WTC11 (cell line): ENCODE measurements around the gene COX6B1. TPM values are rescaled to one million over a fixed set of nuclear protein-coding genes. Genes with fewer than 3 reads are reported as not detected.
A peak's percentile ranks its signal among the peaks of the same experiment; 100 is the strongest.

ENCODE experiments used
- ATAC-seq: fragments of 200-7000 bp; cut with Tn5 transposase; 2 replicates; pipeline ENCODE4 v1.10.0; 2021; ENCODE audit warnings: mild to moderate bottlenecking, moderate library complexity
- CTCF ChIA-PET: fragments of 300-600 bp; sonication (Branson Sonifier 250); formaldehyde crosslinking; loops from one replicate; lab custom pipeline; 2021; ENCODE audit warnings: antibody characterized with exemption; lab: Charles Lee
- POLR2A ChIA-PET: fragments of 350-600 bp; sonication (Branson Sonifier 250); formaldehyde crosslinking; loops from one replicate; lab custom pipeline; 2021; ENCODE audit warnings: antibody characterized with exemption; lab: Charles Lee
- DNase-seq: peaks from one replicate; pipeline ENCODE4 v3.0.0; 2021; ENCODE audit warnings: low spot score
- H3K27ac Mint-ChIP-seq: 2 replicates; pipeline ENCODE4 v1.8.0; 2021; ENCODE audit warnings: mixed read lengths
- H3K27me3 Mint-ChIP-seq: 2 replicates; pipeline ENCODE4 v1.8.0; 2021; ENCODE audit warnings: low read depth, mild to moderate bottlenecking, moderate library complexity, mixed read lengths
- H3K36me3 Mint-ChIP-seq: 2 replicates; pipeline ENCODE4 v1.8.0; 2021; ENCODE audit warnings: mixed read lengths
- H3K4me1 Mint-ChIP-seq: 2 replicates; pipeline ENCODE4 v1.8.0; 2022; ENCODE audit warnings: mixed read lengths
- H3K4me3 Mint-ChIP-seq: 2 replicates; pipeline ENCODE4 v1.8.0; 2021; ENCODE audit warnings: mild to moderate bottlenecking, moderate library complexity, mixed read lengths
- H3K9me3 Mint-ChIP-seq: 2 replicates; pipeline ENCODE4 v1.8.0; 2021; ENCODE audit warnings: mixed read lengths
- AR ChIP-seq: fragments of 250-450 bp; sonication (Bioruptor Pico); IDR thresholded peaks from 2 replicates; pipeline ENCODE4 v1.9.0; 2021; ENCODE audit warnings: mild to moderate bottlenecking
- E2F5 ChIP-seq: sonication (generic); formaldehyde crosslinking; IDR thresholded peaks from 2 replicates; pipeline ENCODE4 v1.8.1; 2022; ENCODE audit warnings: mild to moderate bottlenecking, moderate library complexity, missing genetic modification reagents
- HMGA2 ChIP-seq: fragments of 250-450 bp; sonication (Bioruptor Pico); IDR thresholded peaks from 2 replicates; pipeline ENCODE4 v1.4.0; 2021; ENCODE audit warnings: mild to moderate bottlenecking, moderate library complexity
- MXD4 ChIP-seq: fragments of 250-450 bp; sonication (Bioruptor Pico); IDR thresholded peaks from 2 replicates; pipeline ENCODE4 v1.8.0; 2021; ENCODE audit warnings: mild to moderate bottlenecking, moderate library complexity, borderline replicate concordance
- NR2C2 ChIP-seq: sonication (generic); formaldehyde crosslinking; IDR thresholded peaks from 2 replicates; pipeline ENCODE4 v1.8.0; 2022; ENCODE audit warnings: mild to moderate bottlenecking, missing genetic modification reagents
- PREB ChIP-seq: sonication (generic); formaldehyde crosslinking; IDR thresholded peaks from 2 replicates; pipeline ENCODE4 v1.8.1; 2022; ENCODE audit warnings: mild to moderate bottlenecking, missing genetic modification reagents, moderate library complexity, borderline replicate concordance
- PRRX2 ChIP-seq: fragments of 250-450 bp; sonication (Bioruptor Pico); IDR thresholded peaks from 2 replicates; pipeline ENCODE4 v1.8.0; 2021; ENCODE audit warnings: mild to moderate bottlenecking
- USF1 ChIP-seq: sonication (generic); formaldehyde crosslinking; IDR thresholded peaks from 2 replicates; pipeline ENCODE4 v1.8.0; 2022; ENCODE audit warnings: mild to moderate bottlenecking, missing genetic modification reagents
- USF2 ChIP-seq: sonication (generic); formaldehyde crosslinking; IDR thresholded peaks from 2 replicates; pipeline ENCODE4 v1.8.1; 2023; ENCODE audit warnings: mild to moderate bottlenecking, missing genetic modification reagents, moderate library complexity
- ZNF121 ChIP-seq: sonication (generic); formaldehyde crosslinking; IDR thresholded peaks from 2 replicates; pipeline ENCODE4 v1.8.0; 2023; ENCODE audit warnings: missing genetic modification reagents
- ZNF219 ChIP-seq: sonication (generic); formaldehyde crosslinking; IDR thresholded peaks from 2 replicates; pipeline ENCODE4 v1.8.0; 2023; ENCODE audit warnings: missing genetic modification reagents, mild to moderate bottlenecking, borderline replicate concordance
- ZNF423 ChIP-seq: fragments of 250-450 bp; sonication (Bioruptor Pico); IDR thresholded peaks from 2 replicates; pipeline ENCODE4 v2.1.2; 2022; ENCODE audit warnings: mild to moderate bottlenecking, moderate library complexity
- total RNA-seq: library from RNA; stranded (reverse); gene quantifications from 3 replicates; pipeline ENCODE4 v1.2.3, GENCODE V29; 2021
- TF ChIP-seq, protein P1 (sequence below): fragments of 200-600 bp; IDR thresholded peaks from 2 replicates; pipeline ENCODE4 v1.8.0; 2022; ENCODE audit warnings: antibody characterized with exemption

The COX6B1 gene
- total RNA-seq, 1 experiment from 2014 or later: 536 TPM

- ChIA-PET CTCF (interaction anchor here (0.7 kb wide), 1 partner anchor 18 kb away, joined by 3 read pairs; no protein-coding TSS in a partner anchor), POLR2A (no interaction called here)
- ATAC-seq (no peak), DNase-seq (no peak)
- no peak for TF ChIP-seq HMGA2 (CRISPR knock-in tag)
- H3K4me1 Mint-ChIP-seq: peaks cover 20% of the 10 kb centered on the region
- H3K4me3 Mint-ChIP-seq: no peak overlapping the region
- peaks cover 26% of the 10 kb centered on the region for H3K36me3 Mint-ChIP-seq
- no peaks in the 10 kb centered on the region for H3K27me3 Mint-ChIP-seq
- no peak overlapping the region for H3K27ac Mint-ChIP-seq
- H3K9me3 Mint-ChIP-seq: no peaks in the 10 kb centered on the region
Observed at GRCh38 chr19:35637165-35637564, 11.0 kb upstream of the COX6B1 start.

GRCh38 chr19:35639321-35639639, 8.8 kb upstream of the COX6B1 start:
- H3K36me3 Mint-ChIP-seq: peaks cover 18% of the 10 kb centered on the region
- TF ChIP-seq, protein P1, sequence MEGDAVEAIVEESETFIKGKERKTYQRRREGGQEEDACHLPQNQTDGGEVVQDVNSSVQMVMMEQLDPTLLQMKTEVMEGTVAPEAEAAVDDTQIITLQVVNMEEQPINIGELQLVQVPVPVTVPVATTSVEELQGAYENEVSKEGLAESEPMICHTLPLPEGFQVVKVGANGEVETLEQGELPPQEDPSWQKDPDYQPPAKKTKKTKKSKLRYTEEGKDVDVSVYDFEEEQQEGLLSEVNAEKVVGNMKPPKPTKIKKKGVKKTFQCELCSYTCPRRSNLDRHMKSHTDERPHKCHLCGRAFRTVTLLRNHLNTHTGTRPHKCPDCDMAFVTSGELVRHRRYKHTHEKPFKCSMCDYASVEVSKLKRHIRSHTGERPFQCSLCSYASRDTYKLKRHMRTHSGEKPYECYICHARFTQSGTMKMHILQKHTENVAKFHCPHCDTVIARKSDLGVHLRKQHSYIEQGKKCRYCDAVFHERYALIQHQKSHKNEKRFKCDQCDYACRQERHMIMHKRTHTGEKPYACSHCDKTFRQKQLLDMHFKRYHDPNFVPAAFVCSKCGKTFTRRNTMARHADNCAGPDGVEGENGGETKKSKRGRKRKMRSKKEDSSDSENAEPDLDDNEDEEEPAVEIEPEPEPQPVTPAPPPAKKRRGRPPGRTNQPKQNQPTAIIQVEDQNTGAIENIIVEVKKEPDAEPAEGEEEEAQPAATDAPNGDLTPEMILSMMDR: no peak
- TF ChIP-seq NR2C2 (CRISPR knock-in tag) (no peak), ZNF423 (CRISPR knock-in tag) (no peak), MXD4 (no peak), ZNF219 (CRISPR knock-in tag) (no peak)
- DNase-seq (no peak), ATAC-seq (no peak)
- CTCF ChIA-PET: no interaction called here
- no peaks in the 10 kb centered on the region for H3K27me3 Mint-ChIP-seq
- no peaks in the 10 kb centered on the region for H3K9me3 Mint-ChIP-seq
- peaks cover 23% of the 10 kb centered on the region for H3K4me1 Mint-ChIP-seq
- POLR2A ChIA-PET: interaction anchor here (0.5 to 0.7 kb wide), 3 partner anchors 16 to 262 kb away, joined by 4 to 7 read pairs (median 5); no protein-coding TSS in a partner anchor
- H3K4me3 Mint-ChIP-seq: no peak overlapping the region
- H3K27ac Mint-ChIP-seq: peak overlapping the region; percentile 1; the same call in 1 of the 2 replicates

DNA sequence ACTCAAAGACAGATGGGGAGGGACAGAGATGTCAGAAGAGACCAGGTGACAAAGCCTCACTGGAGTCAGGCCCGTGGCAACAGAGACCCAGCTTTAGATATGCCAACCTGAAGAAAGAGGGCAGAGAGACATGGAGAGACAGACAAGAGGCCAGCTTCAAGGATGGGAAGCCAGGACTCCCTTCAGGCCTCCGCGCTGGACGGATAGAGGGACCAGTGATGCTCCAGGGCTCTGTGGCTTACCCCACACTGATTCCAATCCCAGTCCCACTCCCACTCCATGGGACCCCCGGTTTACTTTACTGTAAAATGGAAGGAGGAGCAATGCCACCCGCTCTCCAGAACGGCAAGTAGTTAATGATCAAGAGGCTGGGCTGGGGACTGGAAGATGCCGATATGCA, 8.3 kb upstream of the COX6B1 start:
- POLR2A ChIA-PET: interaction anchor here (0.6 kb wide), 1 partner anchor 262 kb away, joined by 7 read pairs; no protein-coding TSS in a partner anchor

More for the DNA sequence above, 8.3 kb upstream of the COX6B1 start:
- Mint-ChIP-seq H3K9me3 (no peaks in the 10 kb centered on the region), H3K4me3 (no peak overlapping the region), H3K27ac (0 out of 2 replicates have a peak overlapping the region, but pooled peaks have one; percentile 1), H3K4me1 (peaks cover 23% of the 10 kb centered on the region), H3K36me3 (peaks cover 18% of the 10 kb centered on the region), H3K27me3 (no peaks in the 10 kb centered on the region)
- ATAC-seq (no peak), DNase-seq (no peak)
- CTCF ChIA-PET: no interaction called here
- TF ChIP-seq PRRX2 (no peak), AR (no peak), USF2 (no peak), ZNF121 (CRISPR knock-in tag) (no peak), PREB (CRISPR knock-in tag) (no peak), E2F5 (CRISPR knock-in tag) (no peak), USF1 (no peak)
